Type B pancreatic cell (in vitro differentiated cells): Measurements from ENCODE around the gene C6orf136. TPM values are rescaled to one million over a fixed set of nuclear protein-coding genes. Genes with fewer than 3 reads are reported as not detected.
A peak's percentile ranks its signal among the peaks of the same experiment; 100 is the strongest.

Source experiments
- DNase-seq: peaks from one replicate; pipeline ENCODE4 v3.0.0; 2021; ENCODE audit warnings: mixed read lengths; ENCODE audit not compliant: unreplicated experiment; ENCODE audit errors: extremely low spot score
- H3K27ac Mint-ChIP-seq: 2 replicates; pipeline ENCODE4 v1.8.0; 2021; ENCODE audit warnings: mild to moderate bottlenecking, mixed read lengths
- H3K27me3 Mint-ChIP-seq: 2 replicates; pipeline ENCODE4 v1.8.0; 2021; ENCODE audit warnings: mixed read lengths
- H3K36me3 Mint-ChIP-seq: 2 replicates; pipeline ENCODE4 v1.8.0; 2021; ENCODE audit warnings: mixed read lengths
- H3K4me1 Mint-ChIP-seq: one replicate; pipeline ENCODE4 v1.8.0; 2021; ENCODE audit warnings: mixed read lengths; ENCODE audit not compliant: unreplicated experiment
- H3K4me3 Mint-ChIP-seq: 2 replicates; pipeline ENCODE4 v1.8.0; 2021; ENCODE audit warnings: mild to moderate bottlenecking, mixed read lengths
- H3K9me3 Mint-ChIP-seq: 2 replicates; pipeline ENCODE4 v1.8.0; 2021; ENCODE audit warnings: mixed read lengths
- total RNA-seq: library from RNA; stranded (reverse); gene quantifications from 2 replicates; pipeline ENCODE4 v1.2.1, GENCODE V29; 2021; ENCODE audit warnings: low replicate concordance
- TF ChIP-seq, protein P1 (sequence below): fragments of 200-600 bp; sonication (generic); conservative IDR thresholded peaks from 2 replicates; pipeline ENCODE4 v1.5.0; 2021; ENCODE audit warnings: antibody characterized with exemption, mild to moderate bottlenecking

C6orf136 gene
- total RNA-seq, 1 donor from 2014 or later = 16.0 TPM

DNA sequence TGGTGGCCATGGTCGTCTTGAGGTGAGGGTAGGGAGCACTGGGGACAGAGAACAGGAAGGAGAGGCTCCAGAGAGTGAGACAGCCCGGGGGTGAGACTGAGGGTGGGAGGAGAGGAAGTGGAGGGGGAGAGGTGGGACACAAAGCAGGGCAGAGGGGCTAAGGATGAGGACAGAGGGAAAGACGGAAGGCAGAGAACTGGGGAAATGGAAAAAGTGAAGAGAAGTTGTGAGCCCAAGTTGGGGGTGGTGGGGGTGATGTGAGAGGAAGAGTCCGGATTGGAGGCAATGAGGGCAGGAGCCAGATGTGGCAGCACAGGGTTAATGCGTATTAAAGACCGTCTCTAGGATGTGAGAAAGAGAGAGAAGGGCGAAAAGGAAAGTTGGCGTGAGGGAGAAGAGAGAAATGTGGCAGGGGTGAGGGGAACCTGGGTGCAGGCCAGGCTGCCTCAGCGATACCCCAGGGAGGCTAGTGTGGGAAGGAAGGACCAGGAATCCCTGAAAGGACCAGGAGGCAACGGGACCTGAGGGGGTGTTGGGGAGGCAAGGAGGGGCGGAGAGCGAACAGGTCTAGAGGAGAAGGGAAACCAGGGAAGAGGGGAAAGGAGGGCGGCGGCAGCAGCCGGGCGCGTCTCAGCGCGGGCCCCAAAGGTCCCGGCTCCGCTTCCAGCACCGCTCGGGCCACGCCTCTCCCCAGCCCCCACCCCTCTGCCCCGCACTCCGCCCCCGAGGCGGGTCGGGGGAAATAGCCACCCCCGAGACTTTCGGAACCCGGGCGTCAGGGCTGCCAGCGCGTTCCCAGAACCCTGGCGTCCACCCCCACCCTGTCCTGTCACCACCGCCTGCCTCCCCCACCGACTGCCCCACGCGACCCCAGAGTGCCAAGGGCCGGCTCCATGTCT is 39.3 kb downstream of the C6orf136 start, which contains the start of gene PPP1R18:
Gene PPP1R18, minus strand, starts transcription at position 637 of the 899 bp plus-strand sequence. Its CDS starts 627 bp downstream, at position 10.
- Mint-ChIP-seq H3K4me1 (peaks cover 64% of the 10 kb centered on the region), H3K36me3 (peaks cover 8% of the 10 kb centered on the region), H3K27me3 (no peaks in the 10 kb centered on the region), H3K27ac (peak within 1 kb of the TSS; percentile 86), H3K4me3 (peak within 1 kb of the TSS; percentile 99), H3K9me3 (no peaks in the 10 kb centered on the region)
- TF ChIP-seq, protein P1, sequence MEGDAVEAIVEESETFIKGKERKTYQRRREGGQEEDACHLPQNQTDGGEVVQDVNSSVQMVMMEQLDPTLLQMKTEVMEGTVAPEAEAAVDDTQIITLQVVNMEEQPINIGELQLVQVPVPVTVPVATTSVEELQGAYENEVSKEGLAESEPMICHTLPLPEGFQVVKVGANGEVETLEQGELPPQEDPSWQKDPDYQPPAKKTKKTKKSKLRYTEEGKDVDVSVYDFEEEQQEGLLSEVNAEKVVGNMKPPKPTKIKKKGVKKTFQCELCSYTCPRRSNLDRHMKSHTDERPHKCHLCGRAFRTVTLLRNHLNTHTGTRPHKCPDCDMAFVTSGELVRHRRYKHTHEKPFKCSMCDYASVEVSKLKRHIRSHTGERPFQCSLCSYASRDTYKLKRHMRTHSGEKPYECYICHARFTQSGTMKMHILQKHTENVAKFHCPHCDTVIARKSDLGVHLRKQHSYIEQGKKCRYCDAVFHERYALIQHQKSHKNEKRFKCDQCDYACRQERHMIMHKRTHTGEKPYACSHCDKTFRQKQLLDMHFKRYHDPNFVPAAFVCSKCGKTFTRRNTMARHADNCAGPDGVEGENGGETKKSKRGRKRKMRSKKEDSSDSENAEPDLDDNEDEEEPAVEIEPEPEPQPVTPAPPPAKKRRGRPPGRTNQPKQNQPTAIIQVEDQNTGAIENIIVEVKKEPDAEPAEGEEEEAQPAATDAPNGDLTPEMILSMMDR = no peak
- DNase-seq = no peak

DNA sequence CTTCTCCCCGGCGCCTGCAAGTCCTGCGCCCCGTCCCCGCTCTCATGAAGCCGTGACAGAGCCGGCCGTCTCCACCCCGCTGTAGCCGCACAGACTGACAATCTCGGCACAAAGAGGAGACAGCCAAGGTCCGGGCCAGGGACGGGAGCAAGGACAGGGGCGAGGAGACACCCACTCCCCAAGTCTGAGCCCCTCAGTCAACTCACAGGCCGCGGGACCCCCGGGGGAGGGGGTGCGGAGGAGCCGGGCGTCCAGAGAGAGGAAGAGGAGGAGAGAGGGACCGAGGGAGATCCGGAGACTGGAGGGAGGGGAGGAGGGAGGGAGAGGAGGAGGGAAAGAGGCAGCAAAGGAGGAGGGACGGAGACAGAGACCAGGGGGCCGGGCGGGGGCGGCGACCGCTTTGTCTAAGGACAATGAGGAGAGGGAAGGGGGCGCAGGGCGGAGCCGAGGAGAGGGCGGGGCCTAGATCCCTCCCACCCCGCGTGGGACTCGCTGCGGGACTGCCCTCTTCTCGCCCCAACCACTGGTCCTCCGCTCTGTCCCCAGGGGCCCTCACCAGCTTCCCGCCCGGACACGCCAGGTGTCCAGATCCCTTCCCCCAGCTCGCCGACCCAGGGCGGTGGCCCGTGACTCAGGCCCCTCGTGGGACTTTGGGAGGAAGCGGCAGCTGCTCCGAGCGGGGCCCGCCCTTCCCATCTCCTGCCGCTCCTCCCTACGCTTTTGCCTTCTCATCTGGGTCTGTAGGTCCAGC is 40.1 kb downstream of the C6orf136 start:
- Mint-ChIP-seq H3K4me1 (peaks cover 65% of the 10 kb centered on the region), H3K36me3 (peaks cover 7% of the 10 kb centered on the region)
- peak; percentile 89 for DNase-seq

DNA sequence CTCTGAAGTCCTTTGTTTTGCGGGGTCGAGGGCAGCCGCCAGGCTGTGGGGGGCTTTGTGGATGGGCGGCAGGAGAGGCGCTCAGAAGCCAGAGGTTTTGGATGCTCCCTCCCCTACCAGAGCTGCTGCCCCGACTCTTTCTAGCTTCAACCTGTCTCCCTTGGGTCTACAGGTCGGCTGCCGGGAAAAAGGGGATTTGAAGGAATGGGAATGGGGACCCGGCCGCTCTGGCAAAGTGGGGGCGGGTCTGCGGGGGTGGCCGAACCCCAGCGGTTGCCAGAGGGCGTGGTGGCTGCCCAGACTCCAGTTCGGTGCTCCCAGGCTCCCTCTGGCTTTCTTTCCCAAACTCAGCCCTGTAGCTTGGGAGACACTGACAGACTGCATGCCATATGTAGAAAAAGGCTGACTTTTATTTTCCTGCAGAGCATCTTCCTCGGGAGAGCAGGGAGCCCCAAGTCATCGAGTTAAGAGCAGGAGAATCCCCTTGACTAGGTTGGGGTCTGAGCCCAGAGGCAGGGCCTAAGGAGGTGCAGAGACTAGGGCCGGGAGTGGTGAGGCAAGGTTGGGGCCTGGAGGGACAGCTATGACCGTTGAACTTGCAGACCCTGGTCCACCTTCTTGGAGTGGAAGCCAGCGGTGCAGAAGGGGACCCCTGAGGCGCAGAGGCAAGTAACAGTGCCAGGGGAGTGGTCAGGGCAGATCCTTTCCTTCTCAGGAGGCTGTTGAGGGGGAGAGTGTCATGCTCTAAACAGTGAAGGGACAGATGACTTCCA is 40.9 kb downstream of the C6orf136 start:
- Mint-ChIP-seq H3K4me3 (peak overlapping the region; percentile 99), H3K27ac (peak overlapping the region; percentile 81), H3K27me3 (no peaks in the 10 kb centered on the region), H3K36me3 (peaks cover 7% of the 10 kb centered on the region), H3K9me3 (no peaks in the 10 kb centered on the region), H3K4me1 (peaks cover 57% of the 10 kb centered on the region)
- TF ChIP-seq, protein P1 = no peak
- no peak for DNase-seq

More for the DNA sequence above, 40.1 kb downstream of the C6orf136 start:
- TF ChIP-seq, protein P1 = no peak
- Mint-ChIP-seq H3K27ac (peak overlapping the region; percentile 81), H3K27me3 (no peaks in the 10 kb centered on the region), H3K9me3 (no peaks in the 10 kb centered on the region), H3K4me3 (peak overlapping the region; percentile 99)

DNA sequence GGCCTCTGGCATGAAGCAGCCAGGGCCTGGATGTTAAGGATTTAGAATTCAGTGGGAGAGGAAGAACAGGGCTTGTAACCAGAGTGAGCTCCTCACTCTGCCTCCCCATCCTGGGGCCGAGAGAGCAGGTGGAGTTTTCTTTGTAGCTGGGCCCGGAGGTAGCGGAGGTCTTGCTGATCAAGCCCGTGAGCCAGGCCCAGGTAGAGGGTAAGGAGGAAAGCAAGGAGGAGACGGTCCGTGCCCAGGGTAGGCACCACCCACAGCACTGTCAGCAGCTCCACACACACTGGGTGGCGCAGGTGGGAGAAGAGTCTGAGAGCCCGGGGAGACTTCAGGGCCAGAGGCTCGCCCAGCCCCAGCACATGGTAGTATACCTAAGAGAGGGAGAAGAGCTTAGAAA is 41.6 kb downstream of the C6orf136 start:
- Mint-ChIP-seq H3K4me3 (peak overlapping the region; percentile 99), H3K27ac (peak overlapping the region; percentile 81)

More for the DNA sequence above, 41.6 kb downstream of the C6orf136 start:
- Mint-ChIP-seq H3K4me1 (peaks cover 54% of the 10 kb centered on the region), H3K9me3 (no peaks in the 10 kb centered on the region), H3K36me3 (peaks cover 7% of the 10 kb centered on the region), H3K27me3 (no peaks in the 10 kb centered on the region)
- no peak for DNase-seq
- TF ChIP-seq, protein P1 = no peak
